ENCODE measurements around the gene TSPEAR. TPM values are rescaled to one million over a fixed set of nuclear protein-coding genes. Genes with fewer than 3 reads are reported as not detected.

TSPEAR gene
- total RNA-seq, 2 experiments from 2014 or later: not detected

DNA sequence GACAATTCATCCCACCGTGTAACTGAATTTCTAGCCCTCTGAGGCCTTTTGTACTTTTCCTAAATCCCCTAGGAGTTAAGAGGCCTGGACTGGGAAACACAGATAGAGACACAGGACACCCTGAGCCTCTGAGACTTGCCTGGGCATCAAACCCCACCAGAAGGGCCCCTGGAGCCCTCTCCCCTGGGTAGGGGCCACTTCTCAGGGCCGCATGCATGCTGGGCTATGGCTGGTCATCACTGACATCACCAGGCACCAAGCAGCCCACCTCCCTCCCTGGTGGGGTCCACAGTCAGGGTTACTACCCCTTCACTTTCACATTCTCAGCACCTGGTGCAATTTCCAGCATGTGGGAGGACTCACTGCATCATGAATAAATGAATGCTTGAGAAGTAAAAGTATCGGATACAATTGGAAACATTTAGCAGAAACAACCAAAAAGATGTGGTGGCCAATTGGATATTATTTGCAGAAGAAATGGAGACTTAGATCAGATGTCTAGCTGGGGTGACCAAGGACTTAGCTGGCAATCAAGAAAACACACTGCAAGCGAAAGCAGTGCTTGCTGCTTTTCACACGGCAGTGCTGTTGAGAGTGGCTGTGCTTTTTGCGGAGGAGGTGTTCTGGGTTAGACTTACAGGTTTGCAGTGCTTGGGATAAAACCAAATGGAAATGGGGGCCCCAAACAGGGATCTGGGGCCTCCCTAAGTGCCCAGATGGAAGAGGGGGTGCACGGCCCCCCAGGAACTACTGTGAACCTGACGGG lies 111.9 kb downstream of the TSPEAR start:
- Mint-ChIP-seq H3K4me3 (no peak overlapping the region), H3K27me3 (no peaks in the 10 kb centered on the region), H3K9me3 (peaks cover 5% of the 10 kb centered on the region), H3K4me1 (ENCODE audit: low read depth) (no peaks in the 10 kb centered on the region), H3K27ac (no peak overlapping the region), H3K36me3 (ENCODE audit: low read depth) (no peaks in the 10 kb centered on the region)
- ChIA-PET POLR2A (no interaction called here), CTCF (no interaction called here)
- no peak for DNase-seq
- TF ChIP-seq, protein P1, sequence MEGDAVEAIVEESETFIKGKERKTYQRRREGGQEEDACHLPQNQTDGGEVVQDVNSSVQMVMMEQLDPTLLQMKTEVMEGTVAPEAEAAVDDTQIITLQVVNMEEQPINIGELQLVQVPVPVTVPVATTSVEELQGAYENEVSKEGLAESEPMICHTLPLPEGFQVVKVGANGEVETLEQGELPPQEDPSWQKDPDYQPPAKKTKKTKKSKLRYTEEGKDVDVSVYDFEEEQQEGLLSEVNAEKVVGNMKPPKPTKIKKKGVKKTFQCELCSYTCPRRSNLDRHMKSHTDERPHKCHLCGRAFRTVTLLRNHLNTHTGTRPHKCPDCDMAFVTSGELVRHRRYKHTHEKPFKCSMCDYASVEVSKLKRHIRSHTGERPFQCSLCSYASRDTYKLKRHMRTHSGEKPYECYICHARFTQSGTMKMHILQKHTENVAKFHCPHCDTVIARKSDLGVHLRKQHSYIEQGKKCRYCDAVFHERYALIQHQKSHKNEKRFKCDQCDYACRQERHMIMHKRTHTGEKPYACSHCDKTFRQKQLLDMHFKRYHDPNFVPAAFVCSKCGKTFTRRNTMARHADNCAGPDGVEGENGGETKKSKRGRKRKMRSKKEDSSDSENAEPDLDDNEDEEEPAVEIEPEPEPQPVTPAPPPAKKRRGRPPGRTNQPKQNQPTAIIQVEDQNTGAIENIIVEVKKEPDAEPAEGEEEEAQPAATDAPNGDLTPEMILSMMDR (IDR thresholded peaks at IDR 0.05): no peak
- intact Hi-C loops (cut with micrococcal nuclease): no loop called here
- no peak for ATAC-seq

DNA sequence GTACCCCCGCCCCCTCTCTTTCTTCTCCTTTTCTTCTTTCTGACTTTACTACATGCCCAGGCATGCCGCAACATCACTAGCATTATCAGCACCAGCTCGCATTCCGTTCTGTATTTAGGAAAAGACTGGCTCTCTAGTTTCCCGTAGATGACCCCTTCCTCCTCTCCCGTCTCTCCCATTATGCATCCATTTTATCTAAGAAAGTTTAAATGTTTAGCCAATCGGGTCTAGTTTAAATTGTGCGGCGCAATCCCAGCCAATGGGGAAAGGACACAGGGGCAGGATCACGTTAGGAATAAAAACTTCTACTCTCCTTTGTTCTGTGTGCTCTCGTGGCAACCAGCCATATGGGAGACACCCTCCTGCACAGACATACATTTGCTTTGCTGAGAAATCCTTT lies 113.3 kb downstream of the TSPEAR start:
- no peaks in the 10 kb centered on the region for H3K4me1 Mint-ChIP-seq (ENCODE audit: low read depth)
- intact Hi-C loops (cut with micrococcal nuclease): no loop called here
- ChIA-PET CTCF (no interaction called here), POLR2A (no interaction called here)
- H3K36me3 Mint-ChIP-seq (ENCODE audit: low read depth): no peaks in the 10 kb centered on the region
- H3K27me3 Mint-ChIP-seq: no peaks in the 10 kb centered on the region
- DNase-seq (no peak), ATAC-seq (no peak)
- H3K4me3 Mint-ChIP-seq: no peak overlapping the region
- H3K27ac Mint-ChIP-seq: no peak overlapping the region
- TF ChIP-seq, protein P1 (IDR thresholded peaks at IDR 0.05): no peak
- H3K9me3 Mint-ChIP-seq: peaks cover 5% of the 10 kb centered on the region

DNA sequence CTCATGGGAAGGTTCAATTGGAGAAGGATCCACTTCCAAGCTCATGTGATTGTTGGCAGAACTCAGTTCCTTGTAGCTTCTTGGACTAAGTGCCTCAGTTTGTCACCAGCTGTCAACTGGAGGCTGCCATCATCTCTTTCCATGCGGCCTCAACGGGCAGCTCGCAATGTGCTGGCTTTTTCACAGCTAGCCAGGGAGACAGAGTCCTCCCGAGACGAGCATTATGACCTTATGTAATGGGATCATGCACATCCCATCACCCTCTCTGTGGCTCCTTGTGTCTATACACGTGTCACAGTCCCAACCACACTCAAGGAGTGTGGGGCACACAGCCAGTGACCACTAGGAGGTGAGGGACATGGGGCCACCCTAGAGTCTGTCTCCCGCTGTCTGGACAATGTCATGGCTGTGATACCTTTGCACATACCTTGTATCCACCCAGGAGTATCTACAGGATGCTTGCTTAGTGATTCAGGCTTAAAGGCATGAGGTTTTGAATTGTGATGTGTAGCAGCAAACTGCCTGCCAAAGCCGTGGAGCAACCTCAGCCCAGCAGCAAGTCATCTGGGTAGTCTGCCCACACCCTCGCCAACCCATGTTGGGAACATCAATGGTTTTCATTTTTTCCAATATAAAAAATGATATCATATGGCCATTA lies 115.2 kb downstream of the TSPEAR start:
- TF ChIP-seq, protein P1 (IDR thresholded peaks at IDR 0.05): no peak
- no peak for ATAC-seq
- POLR2A ChIA-PET: no interaction called here
- CTCF ChIA-PET: interaction anchor here (1.3 kb wide), 1 partner anchor 197 kb away, joined by 5 read pairs; no protein-coding TSS in a partner anchor
- Mint-ChIP-seq H3K4me3 (no peak overlapping the region), H3K36me3 (ENCODE audit: low read depth) (no peaks in the 10 kb centered on the region), H3K9me3 (peaks cover 5% of the 10 kb centered on the region), H3K4me1 (ENCODE audit: low read depth) (no peaks in the 10 kb centered on the region), H3K27ac (no peak overlapping the region), H3K27me3 (no peaks in the 10 kb centered on the region)
- intact Hi-C loops (cut with micrococcal nuclease): no loop called here
- DNase-seq: no peak

DNA sequence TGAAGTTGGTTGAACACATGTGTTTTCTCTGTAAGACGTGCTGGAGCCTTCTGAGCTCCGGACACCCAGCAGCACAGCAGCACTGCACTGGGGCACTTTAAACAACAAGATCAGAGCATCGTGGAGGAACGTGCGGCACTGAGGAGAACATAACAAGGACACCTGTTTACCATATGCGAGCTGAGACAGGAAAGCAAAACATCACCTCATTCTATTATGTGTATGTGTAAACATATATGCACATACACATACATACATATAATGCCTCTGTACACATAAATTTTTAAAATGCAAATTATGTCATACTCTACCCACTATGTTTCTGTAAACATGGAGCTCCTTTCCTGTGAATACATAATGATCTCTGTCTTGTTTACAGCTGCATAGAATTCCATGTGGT lies 115.8 kb downstream of the TSPEAR start:
- CTCF ChIA-PET: no interaction called here
- intact Hi-C loops (cut with micrococcal nuclease): no loop called here

More for the DNA sequence above, 115.8 kb downstream of the TSPEAR start:
- H3K27ac Mint-ChIP-seq: no peak overlapping the region
- DNase-seq (no peak), ATAC-seq (no peak)
- no peaks in the 10 kb centered on the region for H3K36me3 Mint-ChIP-seq (ENCODE audit: low read depth)
- peaks cover 5% of the 10 kb centered on the region for H3K9me3 Mint-ChIP-seq
- no peaks in the 10 kb centered on the region for H3K27me3 Mint-ChIP-seq
- TF ChIP-seq, protein P1 (IDR thresholded peaks at IDR 0.05): no peak
- no peak overlapping the region for H3K4me3 Mint-ChIP-seq
- no peaks in the 10 kb centered on the region for H3K4me1 Mint-ChIP-seq (ENCODE audit: low read depth)
- POLR2A ChIA-PET: no interaction called here
